Activated CD4-positive, CD25-positive, alpha-beta regulatory T cell treated with anti-CD3 and anti-CD28 coated beads, Interleukin-2, amount 50 U/mL, for 72 hours (primary cell): ENCODE data around the gene ALDH9A1.
"Not testable (repeated sequence)": the region's sequence is repeated elsewhere in the genome, so short reads cannot be mapped to it uniquely, and the experiment has no call there.

Source experiments
- DNase-seq: peaks from one replicate; pipeline ENCODE4 v3.0.0; 2021

ALDH9A1 gene

DNA sequence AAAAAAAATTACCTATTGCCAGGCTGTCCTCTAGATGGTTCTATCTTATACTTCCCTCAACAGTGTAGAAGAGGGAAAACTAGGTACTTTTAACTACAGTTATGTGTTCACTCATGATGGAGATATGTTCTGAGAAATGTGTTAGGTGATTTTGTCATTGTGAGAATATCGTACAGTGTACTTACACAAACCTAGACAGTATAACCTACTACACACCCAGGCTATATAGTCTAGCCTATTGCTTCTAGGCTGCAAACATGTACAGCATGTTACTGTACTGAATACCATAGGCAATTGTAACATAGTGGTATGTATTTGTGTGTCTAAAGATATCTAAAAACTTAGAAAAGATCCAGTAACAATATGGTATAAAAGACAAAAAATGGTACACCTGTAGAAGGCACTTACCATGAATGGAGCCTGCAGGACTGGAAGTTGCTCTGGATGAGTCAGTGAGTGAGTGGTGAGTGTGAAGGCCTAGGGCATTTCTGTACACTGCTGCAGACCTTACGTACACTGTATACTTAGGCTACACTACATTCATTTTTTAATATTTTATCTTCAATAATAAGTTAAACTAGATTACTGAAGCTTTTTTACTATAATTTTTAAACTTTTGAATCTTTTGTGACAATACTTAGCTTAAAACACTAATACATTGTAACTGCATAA lies 54.2 kb downstream of the ALDH9A1 start:
- DNase-seq: no peak

GRCh38 chr1:165641231-165641987 lies 57.0 kb downstream of the ALDH9A1 start:
- no peak for DNase-seq

DNA sequence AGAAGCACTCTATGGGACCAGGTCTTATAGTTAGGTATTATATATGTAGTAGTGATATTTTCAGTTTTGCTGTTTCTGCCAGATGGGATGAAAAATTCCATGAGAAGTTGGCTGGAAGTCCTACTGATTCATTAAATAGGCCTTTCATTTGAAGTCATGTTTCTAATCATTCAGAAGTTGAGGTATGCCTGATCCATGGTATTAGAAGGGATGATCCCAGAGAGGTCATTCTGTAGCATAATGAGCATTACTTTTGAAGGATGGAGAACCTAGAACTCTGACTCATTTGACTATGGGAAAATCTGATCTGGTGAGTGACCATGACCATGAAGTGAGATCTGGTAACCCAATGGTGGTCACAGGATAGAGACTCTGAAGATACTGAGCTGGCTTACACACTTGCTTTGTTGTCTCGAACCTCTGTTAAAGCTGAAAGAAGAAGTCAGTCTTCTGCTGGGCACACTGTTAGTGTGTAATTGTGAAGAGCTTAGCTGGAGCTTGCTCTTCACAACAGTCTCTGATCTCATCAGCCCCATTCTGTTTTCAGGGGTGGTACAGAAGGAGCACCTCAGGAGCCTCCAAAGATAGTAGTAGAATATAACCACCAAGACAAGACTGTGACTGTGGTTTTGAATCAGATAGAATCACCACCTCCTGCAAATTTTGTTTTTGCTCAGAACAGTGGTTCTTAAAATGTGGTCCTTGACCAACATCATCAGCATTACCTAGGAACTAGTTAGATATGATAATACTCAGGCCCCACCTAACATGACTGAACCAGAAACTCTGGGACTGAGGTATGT lies 58.3 kb downstream of the ALDH9A1 start:
- DNase-seq: no peak

GRCh38 chr1:165638211-165638610 lies 60.2 kb downstream of the ALDH9A1 start:
- not testable (repeated sequence) for DNase-seq

GRCh38 chr1:165637427-165637826 lies 60.9 kb downstream of the ALDH9A1 start:
- no peak for DNase-seq

DNA sequence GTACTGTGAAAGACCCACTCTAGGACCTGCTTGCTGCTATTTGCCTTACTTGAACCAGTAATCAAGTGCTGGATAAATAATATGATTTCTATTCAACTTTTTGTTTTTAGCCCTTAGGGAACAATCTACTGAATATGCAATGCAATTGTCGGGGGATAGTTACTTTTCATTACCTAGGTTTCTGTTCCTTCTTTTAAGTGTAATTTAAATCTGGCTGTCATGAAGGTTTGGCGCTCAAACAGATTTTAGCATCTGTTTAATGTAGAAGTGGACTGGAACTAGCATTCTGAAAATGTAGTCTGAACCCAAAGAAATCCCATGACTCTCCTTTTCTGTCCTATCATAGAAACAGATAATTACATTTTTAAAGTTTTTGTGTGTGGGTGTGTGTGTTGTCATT lies 62.5 kb downstream of the ALDH9A1 start:
- no peak for DNase-seq

DNA sequence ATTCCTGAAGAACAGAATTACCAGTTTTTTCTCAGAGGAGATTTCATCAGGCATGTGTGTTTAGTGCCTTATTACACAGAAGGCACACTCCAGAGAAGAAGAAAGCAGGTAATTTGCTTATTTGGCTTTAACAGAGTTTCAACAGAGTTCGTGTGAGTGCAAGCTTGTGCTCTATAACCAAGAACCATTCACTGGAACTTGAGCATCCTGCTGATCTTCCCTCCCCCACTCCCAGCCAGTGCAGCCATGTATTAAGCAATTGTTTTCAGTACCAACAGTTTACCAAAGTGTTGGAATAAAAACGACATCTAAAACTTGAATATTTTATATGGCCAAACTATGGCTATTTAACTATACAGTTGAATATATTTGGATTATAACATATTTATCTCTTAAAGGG lies 63.0 kb downstream of the ALDH9A1 start:
- no peak for DNase-seq

- no peak for DNase-seq
Observed at GRCh38 chr1:165634154-165634921, 64.0 kb downstream of the ALDH9A1 start.

DNA sequence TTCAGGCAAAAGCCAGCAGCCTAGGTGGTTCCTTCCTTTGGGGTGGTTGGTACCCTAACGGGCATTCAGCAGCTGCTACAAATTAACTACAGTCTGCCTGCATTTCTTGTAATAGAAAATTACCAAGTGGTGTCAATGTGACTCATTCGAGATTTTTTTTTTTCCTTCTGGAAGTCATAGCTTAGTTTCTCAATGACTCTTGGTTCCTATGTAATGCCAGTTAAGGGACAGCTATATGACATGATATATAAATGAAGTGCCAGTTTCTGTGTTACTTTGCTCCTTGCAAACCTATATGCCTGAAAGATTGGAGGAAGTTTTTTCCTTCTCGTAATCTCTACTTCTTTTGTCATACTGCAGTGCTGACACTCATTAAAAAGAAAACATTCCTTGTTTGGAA lies 64.7 kb downstream of the ALDH9A1 start:
- no peak for DNase-seq

DNA sequence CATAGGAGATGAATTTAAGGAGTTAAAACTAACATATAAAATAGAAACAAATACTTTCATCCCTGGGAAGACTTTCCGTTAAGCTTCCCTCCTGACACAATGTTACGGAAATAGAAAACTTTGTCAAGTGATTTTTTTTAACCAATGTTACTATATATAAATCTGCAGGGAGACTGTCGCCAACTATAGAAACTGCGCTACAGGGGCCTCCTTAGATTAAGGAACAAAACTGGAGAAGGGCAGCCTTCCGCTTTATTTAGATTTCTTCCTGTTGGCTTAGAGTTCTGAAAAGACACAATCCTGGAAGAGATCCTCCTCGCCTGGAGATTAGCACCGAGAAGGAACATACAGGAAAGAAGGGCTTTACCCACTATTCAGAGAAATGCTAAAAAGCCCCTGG lies 65.9 kb downstream of the ALDH9A1 start:
- no peak for DNase-seq

- no peak for DNase-seq
Observed at GRCh38 chr1:165632152-165632469, 66.3 kb downstream of the ALDH9A1 start.

DNA sequence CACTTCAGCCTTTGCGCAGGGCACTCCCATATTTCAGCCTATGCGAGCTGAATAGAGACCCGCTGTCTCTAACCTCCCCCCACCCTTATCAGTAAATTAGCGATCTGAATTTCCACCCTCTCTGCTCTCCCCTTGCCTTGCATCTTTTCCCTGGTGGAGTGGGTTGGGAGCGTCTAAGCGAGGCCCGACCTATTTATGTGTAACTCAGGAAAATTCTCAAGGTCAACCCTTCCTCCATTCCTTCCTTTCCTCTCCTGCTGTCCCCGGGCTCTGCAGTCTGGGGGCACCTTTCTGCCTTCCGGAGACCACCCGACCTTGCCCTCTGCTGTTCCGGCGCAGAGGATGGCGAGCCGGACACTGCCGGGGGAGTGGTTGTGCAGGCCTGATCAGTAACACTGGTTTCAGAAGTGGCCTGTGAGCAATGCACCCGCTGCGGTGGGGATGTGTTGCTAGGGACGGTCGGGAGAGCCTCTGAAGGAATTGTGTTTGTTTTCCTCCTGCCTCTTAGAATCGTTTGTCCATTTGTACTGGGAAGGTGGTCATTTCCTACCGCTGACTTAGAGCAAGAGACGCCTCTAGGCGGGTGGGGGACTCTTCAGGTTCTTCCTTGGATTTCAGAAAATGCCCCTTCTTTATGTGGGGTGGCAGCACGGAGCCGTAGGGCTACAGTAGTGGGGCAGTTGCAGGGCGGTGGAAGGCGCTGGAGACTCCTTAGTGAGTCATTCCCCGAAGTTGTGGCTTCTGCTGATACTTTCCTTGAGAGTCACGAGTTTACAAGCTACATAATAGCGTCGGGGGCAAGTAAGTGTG lies 66.8 kb downstream of the ALDH9A1 start:
- DNase-seq: peak; percentile 45

DNA sequence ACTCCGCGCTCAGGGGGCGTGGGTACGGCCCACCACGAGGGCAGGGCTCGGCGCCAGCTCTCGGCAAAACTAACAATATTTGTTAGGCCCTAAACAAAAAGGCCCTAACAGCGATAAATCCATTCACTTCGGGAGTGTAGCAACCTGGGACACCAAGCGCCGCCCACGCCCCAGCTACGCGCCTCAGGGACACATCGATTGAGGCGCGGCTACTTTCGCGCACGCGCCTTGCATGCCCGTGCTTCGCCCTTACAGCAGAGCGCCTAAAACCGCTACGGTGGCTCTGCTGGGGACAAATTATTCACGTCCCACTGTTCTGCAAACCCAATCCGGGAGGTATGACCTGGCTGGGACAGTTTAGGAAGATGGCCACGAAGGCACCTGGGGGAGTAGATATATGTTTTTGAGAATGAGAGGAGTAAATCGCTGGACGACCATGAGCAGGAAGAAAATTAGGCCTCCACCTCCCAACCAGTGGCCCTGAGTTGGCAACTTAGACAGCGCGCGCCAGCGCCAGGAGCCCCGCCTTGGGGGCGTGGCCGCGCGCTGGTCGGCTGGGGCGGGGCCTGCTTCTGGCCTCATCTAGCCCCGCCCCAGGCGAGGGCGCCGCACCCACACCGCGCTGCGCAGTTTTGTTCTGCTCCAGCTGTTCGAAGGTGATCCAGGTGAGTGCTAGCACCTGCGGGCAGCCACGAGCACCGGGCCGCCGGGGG lies 67.6 kb downstream of the ALDH9A1 start, which contains the start of gene MGST3:
Gene MGST3 (plus strand): TSS at position 606 of the 713 bp plus-strand sequence. CDS start 18,614 bp downstream, outside the sequence.
- peak; percentile 92 for DNase-seq

DNA sequence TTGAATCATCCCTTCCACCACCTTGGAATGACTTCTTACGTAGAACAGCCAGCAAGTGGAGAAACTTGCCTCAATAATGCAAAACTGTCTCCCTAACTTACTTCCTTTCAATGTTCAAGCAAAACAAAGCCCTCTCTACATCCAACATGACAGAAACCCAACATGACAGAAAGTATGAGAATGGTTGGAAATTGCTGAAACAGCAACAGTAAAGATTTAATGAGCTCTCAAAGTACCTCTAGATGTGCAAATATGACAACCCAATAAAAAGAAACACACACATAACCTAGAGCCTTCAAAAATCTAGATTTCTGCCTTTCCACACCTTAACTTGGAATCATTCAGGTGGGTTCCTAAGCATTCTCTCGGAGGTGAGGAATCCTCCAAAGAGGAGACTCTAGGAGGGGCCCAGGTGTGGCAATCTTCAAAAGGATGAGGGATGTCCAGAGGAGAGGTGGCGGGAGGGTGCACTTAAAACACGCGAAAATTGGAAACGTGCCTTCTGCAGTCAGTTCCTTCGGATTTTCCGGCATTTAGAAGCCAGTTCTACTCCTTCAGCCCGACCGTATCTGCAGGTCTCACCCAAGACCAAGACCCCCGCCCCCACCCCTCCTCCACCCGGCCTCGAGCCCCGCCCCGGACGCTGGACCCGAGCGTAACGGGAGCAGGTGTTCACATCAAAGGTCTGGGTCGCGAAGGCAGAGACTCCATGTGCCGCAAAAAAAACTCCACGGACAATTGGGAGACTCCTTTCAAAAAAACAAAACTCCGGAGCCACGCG lies 68.3 kb downstream of the ALDH9A1 start:
- no peak for DNase-seq

GRCh38 chr1:165629151-165629550 lies 69.2 kb downstream of the ALDH9A1 start:
- DNase-seq: no peak

DNA sequence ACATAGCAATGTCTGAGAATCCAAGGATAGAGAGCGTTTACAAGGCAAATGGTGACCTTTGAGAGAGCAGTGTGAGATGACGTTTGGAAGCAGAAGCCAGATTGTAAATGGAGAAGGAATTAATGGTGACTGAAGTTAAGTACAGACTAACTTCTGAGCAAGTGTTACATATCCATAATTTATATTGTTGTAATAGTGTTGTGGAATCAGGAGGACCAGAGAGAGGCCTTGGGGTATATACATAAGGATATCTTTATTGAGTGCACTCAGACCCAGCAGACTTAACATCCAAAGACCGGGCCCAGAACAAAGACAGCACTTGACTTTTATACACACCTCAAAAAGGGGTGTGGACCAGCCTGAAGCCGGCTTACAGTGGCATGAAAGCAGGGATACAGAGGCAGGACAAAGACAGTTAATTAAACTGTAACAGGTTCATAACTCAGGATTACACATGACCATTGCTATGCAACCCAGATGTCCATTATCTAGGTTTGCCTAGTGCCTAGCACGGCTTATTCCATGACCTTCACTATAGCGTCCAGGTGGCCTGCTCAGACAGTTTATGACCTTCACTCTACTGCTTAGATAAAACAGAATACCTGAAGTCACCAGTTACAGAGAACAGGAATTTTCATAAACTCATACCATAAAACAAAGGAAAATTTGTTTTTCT lies 70.1 kb downstream of the ALDH9A1 start:
- DNase-seq: no peak

- no peak for DNase-seq
Observed at GRCh38 chr1:165624441-165624840, 73.9 kb downstream of the ALDH9A1 start.

GRCh38 chr1:165623624-165624023 lies 74.7 kb downstream of the ALDH9A1 start:
- no peak for DNase-seq

DNA sequence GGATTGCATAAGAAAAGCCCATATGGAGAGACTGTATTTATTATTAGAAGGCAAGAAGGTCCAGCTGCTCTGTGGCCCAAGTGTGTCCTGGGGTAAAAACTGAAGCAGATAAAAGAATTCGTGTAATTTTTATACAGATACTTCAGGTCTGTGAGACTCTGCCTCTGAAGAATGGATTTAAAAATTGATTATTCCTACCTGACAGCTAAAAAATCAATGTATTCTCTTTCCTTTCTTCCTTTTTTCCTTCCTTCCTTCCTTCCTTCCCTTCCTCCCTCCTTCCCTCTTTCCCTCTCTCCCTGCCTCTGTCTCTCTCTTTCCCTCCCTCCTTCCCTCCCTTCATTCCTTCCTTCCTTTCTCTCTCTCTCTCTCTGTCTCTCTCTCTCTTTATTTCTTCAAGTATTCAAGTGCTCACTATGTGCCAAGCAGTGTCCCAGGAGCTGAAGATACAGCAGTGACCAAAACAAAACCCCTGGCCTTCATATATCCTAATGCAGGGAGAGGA lies 78.7 kb downstream of the ALDH9A1 start:
- no peak for DNase-seq
